ENCODE results near the gene VWA5B2.

GRCh38 chr3:184238246-184238818, 8.9 kb downstream of the VWA5B2 start:
- TF ChIP-seq POLR2A (IDR thresholded peaks at IDR 0.05) (no peak), CTCF (IDR thresholded peaks at IDR 0.05) (no peak)
